K562 (cell line): ENCODE results near the gene ITPR3. TPM values are rescaled to one million over a fixed set of nuclear protein-coding genes. Genes with fewer than 3 reads are reported as not detected.

Experiments
- ATAC-seq: fragments of 200-7000 bp; cut with Tn5 transposase; 3 replicates; pipeline ENCODE4 v1.9.1; 2020; ENCODE audit warnings: moderate library complexity
- BruUV-seq: library from RNA; stranded (reverse); fragments of 400-500 nt; replicated peaks from 2 replicates; lab custom pipeline; 2021; lab: Mats Ljungman, UMichigan
- CTCF ChIA-PET: fragments of 300-600 bp; formaldehyde crosslinking; extraction: SDS; loops from one replicate; lab custom pipeline; 2021; ENCODE audit warnings: low intra/inter-chr PET ratio; lab: Yijun Ruan, JAX
- POLR2A ChIA-PET: fragments of 300-600, 350-650 bp; sonication (Branson Sonifier 250); formaldehyde crosslinking; extraction: SDS; loops from one replicate; lab custom pipeline; 2021; ENCODE audit warnings: antibody characterized with exemption, inconsistent platforms; lab: Yijun Ruan, JAX
- DNase-seq, 4 experiments: peaks; one replicate each; pipeline versions ENCODE4 v3.0.0 to v3.0.0-alpha.2; 2011 to 2018; ENCODE audit warnings: low spot score in 3 of 4, mixed read lengths in 3 of 4; ENCODE audit errors: extremely low read depth in 1 of 4
- FAIRE-seq: peaks from 2 replicates; lab custom pipeline; 2011; peaks lifted over from hg19 to GRCh38; lab: Jason Lieb, UNC
- H2AFZ ChIP-seq: 2 replicates; pipeline ENCODE4 v1.6.0; 2011; ENCODE audit warnings: low read depth, low read length, control low read depth, inconsistent platforms
- H3K27ac ChIP-seq: fragments of 200-600 bp; 3 replicates; pipeline ENCODE4 v1.8.0; 2011; ENCODE audit warnings: low read depth, mild to moderate bottlenecking, control low read depth, inconsistent platforms, low read length, moderate library complexity, mixed read lengths; ENCODE audit errors: extremely low read depth
- H3K27me3 ChIP-seq, 2 experiments: fragments of 300-600 bp in 1 of 2; 2 replicates in 1 of 2; 3 replicates in 1 of 2; pipeline versions ENCODE4 v1.6.0 to v1.8.0; 2011; ENCODE audit warnings: inconsistent platforms in 2 of 2, low read length in 2 of 2, mild to moderate bottlenecking in 1 of 2, mixed read lengths in 1 of 2, moderate library complexity in 1 of 2; ENCODE audit not compliant: control insufficient read depth in 2 of 2, insufficient read depth in 2 of 2
- H3K36me3 ChIP-seq: fragments of 300-600 bp; 3 replicates; pipeline ENCODE4 v1.8.0; 2011; ENCODE audit warnings: mild to moderate bottlenecking, low read length, inconsistent platforms; ENCODE audit not compliant: control insufficient read depth, insufficient read depth
- H3K4me1 ChIP-seq, 2 experiments: fragments of 200-600 bp in 1 of 2; replicated peaks in 1 of 2; 2 replicates in 1 of 2; 3 replicates in 1 of 2; pipeline versions ENCODE4 v1.5.1 to v1.8.0; 2011; ENCODE audit warnings: inconsistent platforms in 2 of 2, low read length in 2 of 2, mild to moderate bottlenecking in 1 of 2, mixed read lengths in 1 of 2, moderate library complexity in 1 of 2; ENCODE audit not compliant: control insufficient read depth in 2 of 2, insufficient read depth in 2 of 2
- H3K4me2 ChIP-seq: 2 replicates; pipeline ENCODE4 v1.6.1; 2011; ENCODE audit warnings: low read length, control low read depth, inconsistent platforms, mixed read lengths; ENCODE audit not compliant: insufficient read depth
- H3K4me3 ChIP-seq: fragments of 200-600 bp; sonication (generic), shearing (Covaris generic); 2 replicates; pipeline ENCODE4 v1.5.1; 2016; ENCODE audit warnings: control low read depth, inconsistent platforms
- H3K79me2 ChIP-seq: fragments of 200-600 bp; 3 replicates; pipeline ENCODE4 v1.8.0; 2011; ENCODE audit warnings: low read length, inconsistent platforms; ENCODE audit not compliant: control insufficient read depth, insufficient read depth
- H3K9ac ChIP-seq, 2 experiments: 2 replicates each; pipeline versions ENCODE4 v1.6.0 to v1.6.1; 2011; ENCODE audit warnings: low read depth in 2 of 2, low read length in 2 of 2, control low read depth in 1 of 2, inconsistent platforms in 1 of 2, mild to moderate bottlenecking in 1 of 2, mixed read lengths in 1 of 2; ENCODE audit not compliant: insufficient read depth in 1 of 2
- H3K9me1 ChIP-seq: one replicate; pipeline ENCODE4 v1.6.0; 2011; ENCODE audit warnings: inconsistent platforms, mild to moderate bottlenecking, low read length, moderate library complexity; ENCODE audit not compliant: control insufficient read depth, insufficient read depth
- H3K9me3 ChIP-seq: replicated peaks from 2 replicates; pipeline ENCODE4 v1.5.1; 2011; ENCODE audit warnings: low read depth, low read length, inconsistent platforms; ENCODE audit not compliant: control insufficient read depth, insufficient read depth
- H4K20me1 ChIP-seq: replicated peaks from 2 replicates; pipeline ENCODE4 v1.6.1; 2011; ENCODE audit warnings: low read length, inconsistent platforms, mixed read lengths; ENCODE audit not compliant: control insufficient read depth, insufficient read depth
- BACH1 ChIP-seq: fragments of 200-800 bp; sonication (Bioruptor generic); IDR thresholded peaks from 2 replicates; pipeline ENCODE4 v1.6.1; 2016; ENCODE audit warnings: missing genetic modification characterization, missing compliant biosample characterization
- ETV5 ChIP-seq: sonication (generic); formaldehyde crosslinking; IDR thresholded peaks from 2 replicates; pipeline ENCODE4 v1.4.0; 2020; ENCODE audit warnings: low read depth, mild to moderate bottlenecking, missing genetic modification reagents
- FOXJ2 ChIP-seq: fragments of 200-800 bp; sonication (Bioruptor generic); IDR thresholded peaks from 2 replicates; pipeline ENCODE4 v1.6.1; 2016; ENCODE audit warnings: missing genetic modification characterization, missing compliant biosample characterization
- KDM5B ChIP-seq: fragments of 200-600 bp; sonication (generic); IDR thresholded peaks from 2 replicates; pipeline ENCODE4 v1.6.1; 2012; ENCODE audit warnings: low read depth, mild to moderate bottlenecking, moderate library complexity, low read length, control low read depth, inconsistent platforms; ENCODE audit not compliant: insufficient replicate concordance
- KLF16 ChIP-seq: IDR thresholded peaks from 2 replicates; pipeline ENCODE4 v1.6.1; 2016; ENCODE audit warnings: antibody characterized with exemption
- POLR2G ChIP-seq: fragments of 200-400 bp; formaldehyde crosslinking; IDR thresholded peaks from 2 replicates; pipeline ENCODE4 v1.6.1; 2017; ENCODE audit warnings: low read depth, mild to moderate bottlenecking, antibody characterized with exemption, low read length, moderate library complexity
- SRSF1 ChIP-seq: fragments of 200-400 bp; formaldehyde crosslinking; IDR thresholded peaks from 2 replicates; pipeline ENCODE4 v1.6.1; 2017; ENCODE audit warnings: mild to moderate bottlenecking, low read depth, low read length, moderate library complexity
- STAT6 ChIP-seq: sonication (generic); formaldehyde crosslinking; IDR thresholded peaks from 2 replicates; pipeline ENCODE4 v1.8.1; 2023; ENCODE audit warnings: mild to moderate bottlenecking, missing genetic modification reagents
- ZKSCAN3 ChIP-seq: fragments of 250-450 bp; sonication (Bioruptor Pico); IDR thresholded peaks from 2 replicates; pipeline ENCODE4 v1.4.0; 2020
- ZNF184 ChIP-seq: sonication (generic); formaldehyde crosslinking; IDR thresholded peaks from 2 replicates; pipeline ENCODE4 v1.5.0; 2020; ENCODE audit warnings: missing genetic modification reagents
- ZNF24 ChIP-seq: fragments of 450-650 bp; IDR thresholded peaks from 2 replicates; pipeline ENCODE4 v1.6.1; 2016
- WGBS: fragments of 100-300 bp; shearing (Covaris generic); methylation state at CpG from one replicate; pipeline ENCODE4 v1.1.6; 2016; ENCODE audit warnings: low coverage, mixed read lengths; ENCODE audit not compliant: insufficient coverage; ENCODE audit errors: missing lambda C conversion rate; 5-methylcytosine and 5-hydroxymethylcytosine counted together
- in situ Hi-C: fragments of 300-500 bp; cut with MboI; formaldehyde crosslinking; loops from 4 replicates; pipeline ENCODE4 v1.15.0; 2018; ENCODE audit warnings: inconsistent platforms, mixed read lengths
- intact Hi-C: fragments of 100-400 bp; cut with micrococcal nuclease; formaldehyde crosslinking; loops from 2 replicates; pipeline ENCODE4 v1.14.2; 2022
- polyA plus RNA-seq, 8 experiments: library from polyadenylated mRNA; depleted of rRNA in 4 of 8; stranded (reverse) in 5 of 8; unstranded in 3 of 8; fragments of >200 nt; fragmentation: Nextera tagmentation in 2 of 8; fragmentation: Illumina TruSeq in 1 of 8; extraction: Ambion mirVana in 2 of 8; extraction: Trizol in 1 of 8; gene quantifications; 2 replicates each; pipeline versions ENCODE4 v1.2.1 to v1.2.3, GENCODE V29; 2011 to 2014; ENCODE audit warnings: inconsistent platforms in 1 of 8, missing spikeins in 1 of 8
- total RNA-seq, 7 experiments: library from RNA; depleted of rRNA in 6 of 7; stranded (reverse); fragments of >200 nt in 6 of 7; fragmentation: Illumina TruSeq in 2 of 7; extraction: Trizol in 2 of 7; gene quantifications; 2 replicates each; pipeline versions ENCODE4 v1.2.1 to v1.2.3, GENCODE V29; 2011 to 2021; ENCODE audit warnings: low replicate concordance in 1 of 7
- TF ChIP-seq, protein P1 (sequence below), 3 experiments: IDR thresholded peaks in 2 of 3; conservative IDR thresholded peaks in 1 of 3; 2 replicates each; pipeline ENCODE4 v1.5.1; 2011 to 2012; ENCODE audit warnings: low read length in 3 of 3, mild to moderate bottlenecking in 3 of 3, control low read depth in 2 of 3, improper control_type of control experiment in 1 of 3, inconsistent platforms in 1 of 3, low read depth in 1 of 3, mixed read lengths in 1 of 3, moderate library complexity in 1 of 3; ENCODE audit not compliant: insufficient read depth in 2 of 3

Gene ITPR3
- total and polyA plus RNA-seq, 9 of the 15 experiments (the other 6 are each of a cell fraction or from before 2014, with no cell fraction given) = 0.39 to 35.7 (median 13.2) TPM

DNA sequence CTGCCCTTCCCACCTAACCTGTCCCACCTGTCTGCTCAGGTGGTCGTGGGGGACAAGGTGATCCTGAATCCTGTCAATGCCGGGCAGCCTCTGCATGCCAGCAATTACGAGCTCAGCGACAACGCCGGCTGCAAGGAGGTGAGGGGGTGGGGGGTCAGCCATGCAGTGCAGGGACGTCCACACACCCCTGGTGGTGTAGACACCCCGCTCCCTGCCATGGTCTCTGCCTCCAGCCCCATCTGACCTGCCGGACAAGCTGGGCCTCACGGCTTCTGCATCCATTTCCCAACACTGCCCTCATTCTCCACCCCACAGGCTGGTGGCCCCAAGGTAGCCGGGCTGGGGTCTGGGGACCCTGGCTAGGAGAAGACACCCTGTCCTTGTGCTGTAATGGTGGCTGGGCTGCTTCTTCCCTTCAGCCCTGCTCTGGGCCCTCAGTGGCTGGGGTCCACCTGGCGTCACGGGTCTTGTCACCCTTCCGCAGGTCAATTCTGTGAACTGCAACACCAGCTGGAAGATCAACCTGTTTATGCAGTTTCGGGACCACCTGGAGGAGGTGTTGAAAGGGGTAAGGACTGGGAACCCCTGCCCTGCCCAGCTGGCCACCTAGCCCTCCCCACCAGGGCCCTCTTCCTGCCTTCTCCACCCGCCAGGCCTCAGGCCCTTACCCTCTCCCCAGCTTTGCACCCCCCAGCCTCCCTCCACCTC, 38.0 kb downstream of the ITPR3 start:
- peak overlapping the region in 1 of 2 experiments; percentile 4; a peak in 1 of 4 replicates for H3K9ac ChIP-seq
- intact Hi-C loops = no loop called here

GRCh38 chr6:33659986-33660385, 38.9 kb downstream of the ITPR3 start:
- no peak for ATAC-seq
- Histone ChIP-seq H3K4me2 (no peak overlapping the region), H4K20me1 (peaks cover 4% of the 10 kb centered on the region), H3K27me3 (no peaks in the 10 kb centered on the region), H3K9me3 (no peaks in the 10 kb centered on the region), H3K4me1 (peaks cover 0 to 4% of the 10 kb centered on the region in 2 experiments; a peak in 1 of 5 replicates), H3K4me3 (no peak overlapping the region), H3K79me2 (no peaks in the 10 kb centered on the region), H2AFZ (no peak overlapping the region), H3K9me1 (no peaks in the 10 kb centered on the region), H3K9ac (peak overlapping the region in 1 of 2 experiments; percentile 57; a peak in 2 of 4 replicates), H3K36me3 (peaks cover 63% of the 10 kb centered on the region; the same call in 2 of the 3 replicates), H3K27ac (no peak overlapping the region)
- CTCF ChIA-PET = no interaction called here
- 89% methylated on average over 6 of the region's 6 CpGs for WGBS
- POLR2A ChIA-PET = no interaction called here
- in situ Hi-C loops = no loop called here
- FAIRE-seq = no peak
- intact Hi-C loops = no loop called here
- no TSS peak for BruUV-seq
- DNase-seq = no peak
- TF ChIP-seq KDM5B = no peak
- TF ChIP-seq STAT6 (CRISPR knock-in tag) = no peak
- no peak for TF ChIP-seq SRSF1
- no peak for TF ChIP-seq ZKSCAN3
- no peak for TF ChIP-seq KLF16
- no peak for TF ChIP-seq ZNF184
- TF ChIP-seq, protein P1, sequence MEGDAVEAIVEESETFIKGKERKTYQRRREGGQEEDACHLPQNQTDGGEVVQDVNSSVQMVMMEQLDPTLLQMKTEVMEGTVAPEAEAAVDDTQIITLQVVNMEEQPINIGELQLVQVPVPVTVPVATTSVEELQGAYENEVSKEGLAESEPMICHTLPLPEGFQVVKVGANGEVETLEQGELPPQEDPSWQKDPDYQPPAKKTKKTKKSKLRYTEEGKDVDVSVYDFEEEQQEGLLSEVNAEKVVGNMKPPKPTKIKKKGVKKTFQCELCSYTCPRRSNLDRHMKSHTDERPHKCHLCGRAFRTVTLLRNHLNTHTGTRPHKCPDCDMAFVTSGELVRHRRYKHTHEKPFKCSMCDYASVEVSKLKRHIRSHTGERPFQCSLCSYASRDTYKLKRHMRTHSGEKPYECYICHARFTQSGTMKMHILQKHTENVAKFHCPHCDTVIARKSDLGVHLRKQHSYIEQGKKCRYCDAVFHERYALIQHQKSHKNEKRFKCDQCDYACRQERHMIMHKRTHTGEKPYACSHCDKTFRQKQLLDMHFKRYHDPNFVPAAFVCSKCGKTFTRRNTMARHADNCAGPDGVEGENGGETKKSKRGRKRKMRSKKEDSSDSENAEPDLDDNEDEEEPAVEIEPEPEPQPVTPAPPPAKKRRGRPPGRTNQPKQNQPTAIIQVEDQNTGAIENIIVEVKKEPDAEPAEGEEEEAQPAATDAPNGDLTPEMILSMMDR (IDR thresholded peaks at IDR 0.05 in 2 of 3, conservative IDR thresholded peaks at IDR 0.05 in 1 of 3; ENCODE audit: insufficient read depth in 2 of 3, low read depth in 1 of 3, low read length in 3 of 3) = no peak
- no peak for TF ChIP-seq BACH1 (tag)
- no peak for TF ChIP-seq ZNF24
- TF ChIP-seq ETV5 = no peak

More for the DNA sequence above, 38.0 kb downstream of the ITPR3 start:
- Histone ChIP-seq H3K4me1 (0 out of 5 replicates have a peak, but pooled peaks cover 0 to 4% of the 10 kb centered on the region in 2 experiments), H3K4me3 (no peak overlapping the region), H3K79me2 (no peaks in the 10 kb centered on the region), H3K9me3 (no peaks in the 10 kb centered on the region), H4K20me1 (peaks cover 11% of the 10 kb centered on the region), H3K4me2 (no peak overlapping the region), H3K27me3 (no peaks in the 10 kb centered on the region), H3K36me3 (peaks cover 56% of the 10 kb centered on the region; the same call in 2 of the 3 replicates), H3K27ac (no peak overlapping the region), H2AFZ (no peak overlapping the region), H3K9me1 (no peaks in the 10 kb centered on the region)
- POLR2A ChIA-PET = interaction anchor here (0.6 to 1.3 kb wide), 2 partner anchors 8 to 404 kb away, joined by 3 read pairs; no protein-coding TSS in a partner anchor
- BruUV-seq = no TSS peak
- no peak for DNase-seq
- TF ChIP-seq POLR2G = peak; percentile 35; the same call in 1 of the 2 replicates
- no peak for TF ChIP-seq FOXJ2 (tag)
- no peak for ATAC-seq
- in situ Hi-C loops = no loop called here
- CTCF ChIA-PET = no interaction called here
- no peak for FAIRE-seq
- 87% methylated on average over 16 of the region's 16 CpGs for WGBS
